K562 (cell line): ENCODE results near the gene CYP2A6. TPM values are rescaled to one million over a fixed set of nuclear protein-coding genes. Genes with fewer than 3 reads are reported as not detected.
A peak's percentile ranks its signal among the peaks of the same experiment; 100 is the strongest.

Experiments
- ATAC-seq: fragments of 200-7000 bp; cut with Tn5 transposase; 3 replicates; pipeline ENCODE4 v1.9.1; 2020; ENCODE audit warnings: moderate library complexity
- BruUV-seq: library from RNA; stranded (reverse); fragments of 400-500 nt; replicated peaks from 2 replicates; lab custom pipeline; 2021; lab: Mats Ljungman, UMichigan
- CTCF ChIA-PET: fragments of 300-600 bp; formaldehyde crosslinking; extraction: SDS; loops from one replicate; lab custom pipeline; 2021; ENCODE audit warnings: low intra/inter-chr PET ratio; lab: Yijun Ruan, JAX
- POLR2A ChIA-PET: fragments of 300-600, 350-650 bp; sonication (Branson Sonifier 250); formaldehyde crosslinking; extraction: SDS; loops from one replicate; lab custom pipeline; 2021; ENCODE audit warnings: antibody characterized with exemption, inconsistent platforms; lab: Yijun Ruan, JAX
- DNase-seq, 4 experiments: peaks; one replicate each; pipeline versions ENCODE4 v3.0.0 to v3.0.0-alpha.2; 2011 to 2018; ENCODE audit warnings: low spot score in 3 of 4, mixed read lengths in 3 of 4; ENCODE audit errors: extremely low read depth in 1 of 4
- FAIRE-seq: peaks from 2 replicates; lab custom pipeline; 2011; peaks lifted over from hg19 to GRCh38; lab: Jason Lieb, UNC
- H2AFZ ChIP-seq: 2 replicates; pipeline ENCODE4 v1.6.0; 2011; ENCODE audit warnings: low read depth, low read length, control low read depth, inconsistent platforms
- H3K27ac ChIP-seq: fragments of 200-600 bp; 3 replicates; pipeline ENCODE4 v1.8.0; 2011; ENCODE audit warnings: low read depth, mild to moderate bottlenecking, control low read depth, inconsistent platforms, low read length, moderate library complexity, mixed read lengths; ENCODE audit errors: extremely low read depth
- H3K27me3 ChIP-seq, 2 experiments: fragments of 300-600 bp in 1 of 2; 2 replicates in 1 of 2; 3 replicates in 1 of 2; pipeline versions ENCODE4 v1.6.0 to v1.8.0; 2011; ENCODE audit warnings: inconsistent platforms in 2 of 2, low read length in 2 of 2, mild to moderate bottlenecking in 1 of 2, mixed read lengths in 1 of 2, moderate library complexity in 1 of 2; ENCODE audit not compliant: control insufficient read depth in 2 of 2, insufficient read depth in 2 of 2
- H3K36me3 ChIP-seq: fragments of 300-600 bp; 3 replicates; pipeline ENCODE4 v1.8.0; 2011; ENCODE audit warnings: mild to moderate bottlenecking, low read length, inconsistent platforms; ENCODE audit not compliant: control insufficient read depth, insufficient read depth
- H3K4me1 ChIP-seq, 2 experiments: fragments of 200-600 bp in 1 of 2; replicated peaks in 1 of 2; 2 replicates in 1 of 2; 3 replicates in 1 of 2; pipeline versions ENCODE4 v1.5.1 to v1.8.0; 2011; ENCODE audit warnings: inconsistent platforms in 2 of 2, low read length in 2 of 2, mild to moderate bottlenecking in 1 of 2, mixed read lengths in 1 of 2, moderate library complexity in 1 of 2; ENCODE audit not compliant: control insufficient read depth in 2 of 2, insufficient read depth in 2 of 2
- H3K4me2 ChIP-seq: 2 replicates; pipeline ENCODE4 v1.6.1; 2011; ENCODE audit warnings: low read length, control low read depth, inconsistent platforms, mixed read lengths; ENCODE audit not compliant: insufficient read depth
- H3K4me3 ChIP-seq: fragments of 200-600 bp; sonication (generic), shearing (Covaris generic); 2 replicates; pipeline ENCODE4 v1.5.1; 2016; ENCODE audit warnings: control low read depth, inconsistent platforms
- H3K79me2 ChIP-seq: fragments of 200-600 bp; 3 replicates; pipeline ENCODE4 v1.8.0; 2011; ENCODE audit warnings: low read length, inconsistent platforms; ENCODE audit not compliant: control insufficient read depth, insufficient read depth
- H3K9ac ChIP-seq, 2 experiments: 2 replicates each; pipeline versions ENCODE4 v1.6.0 to v1.6.1; 2011; ENCODE audit warnings: low read depth in 2 of 2, low read length in 2 of 2, control low read depth in 1 of 2, inconsistent platforms in 1 of 2, mild to moderate bottlenecking in 1 of 2, mixed read lengths in 1 of 2; ENCODE audit not compliant: insufficient read depth in 1 of 2
- H3K9me1 ChIP-seq: one replicate; pipeline ENCODE4 v1.6.0; 2011; ENCODE audit warnings: inconsistent platforms, mild to moderate bottlenecking, low read length, moderate library complexity; ENCODE audit not compliant: control insufficient read depth, insufficient read depth
- H3K9me3 ChIP-seq: replicated peaks from 2 replicates; pipeline ENCODE4 v1.5.1; 2011; ENCODE audit warnings: low read depth, low read length, inconsistent platforms; ENCODE audit not compliant: control insufficient read depth, insufficient read depth
- H4K20me1 ChIP-seq: replicated peaks from 2 replicates; pipeline ENCODE4 v1.6.1; 2011; ENCODE audit warnings: low read length, inconsistent platforms, mixed read lengths; ENCODE audit not compliant: control insufficient read depth, insufficient read depth
- CBFB ChIP-seq: sonication (generic); formaldehyde crosslinking; IDR thresholded peaks from 2 replicates; pipeline ENCODE4 v1.4.0; 2020; ENCODE audit warnings: mild to moderate bottlenecking, missing genetic modification reagents
- CBX3 ChIP-seq, 2 experiments: IDR thresholded peaks; 1 replicate in 1 of 2; 2 replicates in 1 of 2; pipeline ENCODE4 v1.6.1; 2012; ENCODE audit warnings: inconsistent platforms in 2 of 2, low read length in 2 of 2, borderline replicate concordance in 1 of 2, control low read depth in 1 of 2
- FOXM1 ChIP-seq, 2 experiments: fragments of 450-650 bp in 1 of 2; sonication (generic) in 1 of 2; formaldehyde crosslinking in 1 of 2; IDR thresholded peaks; 2 replicates each; pipeline versions ENCODE4 v1.6.1 to v1.9.0; 2017 to 2022; ENCODE audit warnings: low read depth in 2 of 2, mild to moderate bottlenecking in 2 of 2, missing genetic modification reagents in 1 of 2, moderate library complexity in 1 of 2
- TCF3 ChIP-seq: sonication (generic); formaldehyde crosslinking; IDR thresholded peaks from 2 replicates; pipeline ENCODE4 v1.4.0; 2020; ENCODE audit warnings: mild to moderate bottlenecking, missing genetic modification reagents
- WGBS: fragments of 100-300 bp; shearing (Covaris generic); methylation state at CpG from one replicate; pipeline ENCODE4 v1.1.6; 2016; ENCODE audit warnings: low coverage, mixed read lengths; ENCODE audit not compliant: insufficient coverage; ENCODE audit errors: missing lambda C conversion rate; 5-methylcytosine and 5-hydroxymethylcytosine counted together
- in situ Hi-C: fragments of 300-500 bp; cut with MboI; formaldehyde crosslinking; loops from 4 replicates; pipeline ENCODE4 v1.15.0; 2018; ENCODE audit warnings: inconsistent platforms, mixed read lengths
- intact Hi-C: fragments of 100-400 bp; cut with micrococcal nuclease; formaldehyde crosslinking; loops from 2 replicates; pipeline ENCODE4 v1.14.2; 2022
- polyA plus RNA-seq, 8 experiments: library from polyadenylated mRNA; depleted of rRNA in 4 of 8; stranded (reverse) in 5 of 8; unstranded in 3 of 8; fragments of >200 nt; fragmentation: Nextera tagmentation in 2 of 8; fragmentation: Illumina TruSeq in 1 of 8; extraction: Ambion mirVana in 2 of 8; extraction: Trizol in 1 of 8; gene quantifications; 2 replicates each; pipeline versions ENCODE4 v1.2.1 to v1.2.3, GENCODE V29; 2011 to 2014; ENCODE audit warnings: inconsistent platforms in 1 of 8, missing spikeins in 1 of 8
- total RNA-seq, 7 experiments: library from RNA; depleted of rRNA in 6 of 7; stranded (reverse); fragments of >200 nt in 6 of 7; fragmentation: Illumina TruSeq in 2 of 7; extraction: Trizol in 2 of 7; gene quantifications; 2 replicates each; pipeline versions ENCODE4 v1.2.1 to v1.2.3, GENCODE V29; 2011 to 2021; ENCODE audit warnings: low replicate concordance in 1 of 7
- TF ChIP-seq, protein P1 (sequence below): sonication (generic); formaldehyde crosslinking; IDR thresholded peaks from 2 replicates; pipeline ENCODE4 v1.8.0; 2022; ENCODE audit warnings: missing genetic modification reagents, mild to moderate bottlenecking, borderline replicate concordance

Gene CYP2A6
- total and polyA plus RNA-seq, 9 of the 15 experiments (the other 6 are each of a cell fraction or from before 2014, with no cell fraction given), result 0.31 TPM; not detected in 8

DNA sequence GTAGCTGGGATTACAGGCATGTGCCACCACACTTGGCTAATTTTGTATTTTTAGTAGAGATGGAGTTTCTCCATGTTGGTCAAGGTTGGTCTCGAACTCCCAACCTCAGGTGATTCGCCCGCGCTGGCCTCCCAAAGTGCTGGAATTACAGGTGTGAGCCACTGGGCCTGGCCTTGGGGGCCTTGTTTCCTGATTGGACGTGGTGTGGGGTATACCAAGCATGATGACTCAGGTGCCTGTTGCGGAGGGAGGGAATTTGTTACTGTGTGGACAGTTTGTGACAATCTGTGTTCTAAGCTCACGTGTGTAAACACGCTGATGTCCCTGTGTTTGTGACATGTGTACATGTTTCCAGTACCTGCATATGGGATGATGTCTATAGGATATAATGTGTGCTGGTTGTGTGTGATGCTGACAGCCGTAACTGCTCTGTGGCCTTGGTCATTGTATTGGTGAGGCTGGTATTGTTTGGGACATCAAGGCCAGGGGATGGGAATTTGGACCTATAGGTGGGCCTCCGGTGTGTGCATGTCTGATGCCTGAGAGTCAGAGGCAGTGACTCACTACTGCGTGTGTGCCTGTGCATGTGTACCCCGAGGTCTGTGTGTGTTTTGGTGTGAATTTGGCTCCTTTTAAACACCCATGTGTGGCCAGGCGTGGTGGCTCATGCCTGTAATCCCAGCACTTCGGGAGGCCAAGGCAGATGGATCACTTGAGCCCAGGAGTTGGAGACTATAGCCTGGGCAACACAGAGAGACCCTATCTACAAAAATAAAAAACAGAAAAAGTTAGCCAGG, 52.9 kb downstream of the CYP2A6 start:
- H3K4me3 ChIP-seq, result no peak overlapping the region
- FAIRE-seq, result peak; percentile 15
- H4K20me1 ChIP-seq, result peaks cover 11% of the 10 kb centered on the region; the same call in 1 of the 2 replicates
- ATAC-seq, result no peak
- 89% methylated on average over 13 of the region's 14 CpGs for WGBS
- peak overlapping the region; percentile 76; the same call in 1 of the 2 replicates for H3K4me2 ChIP-seq
- peaks cover under 1% of the 10 kb centered on the region for H3K9me1 ChIP-seq
- in situ Hi-C loops, result no loop called here
- POLR2A ChIA-PET, result interaction anchor here (1.0 to 1.9 kb wide), 4 partner anchors 10 to 466 kb away, joined by 3 to 15 read pairs (median 12); partner anchors contain the start of genes ACTMAP and RAB4B
- no peaks in the 10 kb centered on the region for H3K9me3 ChIP-seq
- CTCF ChIA-PET, result no interaction called here
- no TSS peak for BruUV-seq
- H3K4me1 ChIP-seq, result peaks cover 33 to 41% of the 10 kb centered on the region in 2 experiments
- no peaks in the 10 kb centered on the region for H3K27me3 ChIP-seq
- H3K36me3 ChIP-seq, result peaks cover 22% of the 10 kb centered on the region; the same call in 2 of the 3 replicates
- H3K27ac ChIP-seq, result peak overlapping the region; percentile 78
- peaks cover 31% of the 10 kb centered on the region for H3K79me2 ChIP-seq
- TF ChIP-seq CBX3 (IDR thresholded peaks at IDR 0.05; ENCODE audit: borderline replicate concordance in 1 of 2, low read length in 2 of 2), result no peak
- TF ChIP-seq, protein P1, sequence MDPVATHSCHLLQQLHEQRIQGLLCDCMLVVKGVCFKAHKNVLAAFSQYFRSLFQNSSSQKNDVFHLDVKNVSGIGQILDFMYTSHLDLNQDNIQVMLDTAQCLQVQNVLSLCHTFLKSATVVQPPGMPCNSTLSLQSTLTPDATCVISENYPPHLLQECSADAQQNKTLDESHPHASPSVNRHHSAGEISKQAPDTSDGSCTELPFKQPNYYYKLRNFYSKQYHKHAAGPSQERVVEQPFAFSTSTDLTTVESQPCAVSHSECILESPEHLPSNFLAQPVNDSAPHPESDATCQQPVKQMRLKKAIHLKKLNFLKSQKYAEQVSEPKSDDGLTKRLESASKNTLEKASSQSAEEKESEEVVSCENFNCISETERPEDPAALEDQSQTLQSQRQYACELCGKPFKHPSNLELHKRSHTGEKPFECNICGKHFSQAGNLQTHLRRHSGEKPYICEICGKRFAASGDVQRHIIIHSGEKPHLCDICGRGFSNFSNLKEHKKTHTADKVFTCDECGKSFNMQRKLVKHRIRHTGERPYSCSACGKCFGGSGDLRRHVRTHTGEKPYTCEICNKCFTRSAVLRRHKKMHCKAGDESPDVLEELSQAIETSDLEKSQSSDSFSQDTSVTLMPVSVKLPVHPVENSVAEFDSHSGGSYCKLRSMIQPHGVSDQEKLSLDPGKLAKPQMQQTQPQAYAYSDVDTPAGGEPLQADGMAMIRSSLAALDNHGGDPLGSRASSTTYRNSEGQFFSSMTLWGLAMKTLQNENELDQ, result no peak
- TF ChIP-seq TCF3 (CRISPR knock-in tag), result no peak
- TF ChIP-seq FOXM1 (IDR thresholded peaks at IDR 0.05; ENCODE audit: low read depth), result no peak
- TF ChIP-seq FOXM1 (CRISPR knock-in tag; IDR thresholded peaks at IDR 0.05; ENCODE audit: low read depth), result no peak
- peak; percentile 42; the same call in 1 of the 2 replicates for TF ChIP-seq CBFB (CRISPR knock-in tag)
- no peak for DNase-seq
- intact Hi-C loops, result no loop called here
- H2AFZ ChIP-seq, result peak overlapping the region; percentile 88
- peak overlapping the region; percentile 68 to 89; a peak in 3 of 4 replicates for H3K9ac ChIP-seq

Other genes starting within 250 kb of the CYP2A6 start
Only the 7 nearest of the 12 such genes appear.
- gene ITPKC, start 133.3 kb downstream of the CYP2A6 start, total RNA-seq (2014; rRNA removed), result 7.4 and 8.7 TPM in 2 replicates
- gene ITPKC, start 133.3 kb downstream of the CYP2A6 start, total RNA-seq (2014; rRNA removed; fragmentation: Illumina TruSeq; extraction: Trizol), result 3.4 and 4.0 TPM in 2 replicates
- 4.7 and 5.1 TPM in 2 replicates for gene ITPKC, start 133.3 kb downstream of the CYP2A6 start, total RNA-seq (2015; rRNA removed; fragmentation: Illumina TruSeq; extraction: Trizol)
- 9.0 and 9.3 TPM in 2 replicates for gene ITPKC, start 133.3 kb downstream of the CYP2A6 start, total RNA-seq (2021)
- gene ITPKC, start 133.3 kb downstream of the CYP2A6 start, polyA plus RNA-seq (2011; rRNA removed), result 6.0 and 6.1 TPM in 2 replicates
- 5.8 and 6.6 TPM in 2 replicates for gene ITPKC, start 133.3 kb downstream of the CYP2A6 start, polyA plus RNA-seq (2014; fragmentation: Illumina TruSeq; extraction: Trizol)
- under 1 TPM; 0.08 to 0.22 TPM for gene ITPKC, start 133.3 kb downstream of the CYP2A6 start, polyA plus RNA-seq (2014; fragmentation: Nextera tagmentation; extraction: Ambion mirVana)
- gene ITPKC, start 133.3 kb downstream of the CYP2A6 start, polyA plus RNA-seq (2014; rRNA removed), result 6.4 and 8.9 TPM in 2 replicates
- 2.3 and 3.3 TPM in 2 replicates for gene ACTMAP, start 100.0 kb downstream of the CYP2A6 start, total RNA-seq (2014; rRNA removed)
- gene ACTMAP, start 100.0 kb downstream of the CYP2A6 start, total RNA-seq (2014; rRNA removed; fragmentation: Illumina TruSeq; extraction: Trizol), result 1.7 and 2.0 TPM in 2 replicates
- 1.7 and 2.9 TPM in 2 replicates for gene ACTMAP, start 100.0 kb downstream of the CYP2A6 start, total RNA-seq (2015; rRNA removed; fragmentation: Illumina TruSeq; extraction: Trizol)
- 14.4 and 16.6 TPM in 2 replicates for gene ACTMAP, start 100.0 kb downstream of the CYP2A6 start, total RNA-seq (2021)
- 4.9 and 12.9 TPM in 2 replicates for gene ACTMAP, start 100.0 kb downstream of the CYP2A6 start, polyA plus RNA-seq (2011; rRNA removed)
- gene ACTMAP, start 100.0 kb downstream of the CYP2A6 start, polyA plus RNA-seq (2014; fragmentation: Illumina TruSeq; extraction: Trizol), result 12.8 and 13.1 TPM in 2 replicates
- 1 to 10 TPM; 4.8 to 5.1 TPM for gene ACTMAP, start 100.0 kb downstream of the CYP2A6 start, polyA plus RNA-seq (2014; fragmentation: Nextera tagmentation; extraction: Ambion mirVana)
- gene ACTMAP, start 100.0 kb downstream of the CYP2A6 start, polyA plus RNA-seq (2014; rRNA removed), result 7.5 and 8.5 TPM in 2 replicates
- 311 and 436 TPM in 2 replicates for gene SNRPA, start 99.2 kb downstream of the CYP2A6 start, total RNA-seq (2014; rRNA removed)
- gene SNRPA, start 99.2 kb downstream of the CYP2A6 start, total RNA-seq (2014; rRNA removed; fragmentation: Illumina TruSeq; extraction: Trizol), result 83.8 and 106 TPM in 2 replicates
- gene SNRPA, start 99.2 kb downstream of the CYP2A6 start, total RNA-seq (2015; rRNA removed; fragmentation: Illumina TruSeq; extraction: Trizol), result 130 and 150 TPM in 2 replicates
- 185 and 193 TPM in 2 replicates for gene SNRPA, start 99.2 kb downstream of the CYP2A6 start, total RNA-seq (2021)
- gene SNRPA, start 99.2 kb downstream of the CYP2A6 start, polyA plus RNA-seq (2011; rRNA removed), result 230 and 371 TPM in 2 replicates
- gene SNRPA, start 99.2 kb downstream of the CYP2A6 start, polyA plus RNA-seq (2014; fragmentation: Illumina TruSeq; extraction: Trizol), result 205 and 262 TPM in 2 replicates
- 10 to 100 TPM; 16.3 to 24.7 TPM for gene SNRPA, start 99.2 kb downstream of the CYP2A6 start, polyA plus RNA-seq (2014; fragmentation: Nextera tagmentation; extraction: Ambion mirVana)
- gene SNRPA, start 99.2 kb downstream of the CYP2A6 start, polyA plus RNA-seq (2014; rRNA removed), result 210 and 224 TPM in 2 replicates
- gene MIA, start 74.9 kb downstream of the CYP2A6 start, total RNA-seq (2014; rRNA removed), result not detected in 2 replicates
- not detected in 2 replicates for gene MIA, start 74.9 kb downstream of the CYP2A6 start, total RNA-seq (2014; rRNA removed; fragmentation: Illumina TruSeq; extraction: Trizol)
- gene MIA, start 74.9 kb downstream of the CYP2A6 start, total RNA-seq (2015; rRNA removed; fragmentation: Illumina TruSeq; extraction: Trizol), result not detected in 2 replicates
- gene MIA, start 74.9 kb downstream of the CYP2A6 start, total RNA-seq (2021), result not detected in 2 replicates
- gene MIA, start 74.9 kb downstream of the CYP2A6 start, polyA plus RNA-seq (2011; rRNA removed), result not detected in 2 replicates
- gene MIA, start 74.9 kb downstream of the CYP2A6 start, polyA plus RNA-seq (2014; fragmentation: Illumina TruSeq; extraction: Trizol), result not detected in 2 replicates
- gene MIA, start 74.9 kb downstream of the CYP2A6 start, polyA plus RNA-seq (2014; fragmentation: Nextera tagmentation; extraction: Ambion mirVana), result not detected
- 0.21 and 1.1 TPM in 2 replicates for gene MIA, start 74.9 kb downstream of the CYP2A6 start, polyA plus RNA-seq (2014; rRNA removed)
- gene RAB4B, start 72.2 kb downstream of the CYP2A6 start, total RNA-seq (2014; rRNA removed), result 11.9 and 14.8 TPM in 2 replicates
- 1.9 and 4.2 TPM in 2 replicates for gene RAB4B, start 72.2 kb downstream of the CYP2A6 start, total RNA-seq (2014; rRNA removed; fragmentation: Illumina TruSeq; extraction: Trizol)
- gene RAB4B, start 72.2 kb downstream of the CYP2A6 start, total RNA-seq (2015; rRNA removed; fragmentation: Illumina TruSeq; extraction: Trizol), result 7.7 and 9.2 TPM in 2 replicates
- gene RAB4B, start 72.2 kb downstream of the CYP2A6 start, total RNA-seq (2021), result 15.4 and 15.6 TPM in 2 replicates
- 11.7 and 14.6 TPM in 2 replicates for gene RAB4B, start 72.2 kb downstream of the CYP2A6 start, polyA plus RNA-seq (2011; rRNA removed)
- gene RAB4B, start 72.2 kb downstream of the CYP2A6 start, polyA plus RNA-seq (2014; fragmentation: Illumina TruSeq; extraction: Trizol), result 9.0 and 14.6 TPM in 2 replicates
- under 1 TPM; 0.28 to 0.92 TPM for gene RAB4B, start 72.2 kb downstream of the CYP2A6 start, polyA plus RNA-seq (2014; fragmentation: Nextera tagmentation; extraction: Ambion mirVana)
- 20.4 and 20.9 TPM in 2 replicates for gene RAB4B, start 72.2 kb downstream of the CYP2A6 start, polyA plus RNA-seq (2014; rRNA removed)
- 104 and 120 TPM in 2 replicates for gene EGLN2, start 51.3 kb downstream of the CYP2A6 start, total RNA-seq (2014; rRNA removed)
- gene EGLN2, start 51.3 kb downstream of the CYP2A6 start, total RNA-seq (2014; rRNA removed; fragmentation: Illumina TruSeq; extraction: Trizol), result 51.2 and 71.0 TPM in 2 replicates
- 92.0 and 92.9 TPM in 2 replicates for gene EGLN2, start 51.3 kb downstream of the CYP2A6 start, total RNA-seq (2015; rRNA removed; fragmentation: Illumina TruSeq; extraction: Trizol)
- 111 and 114 TPM in 2 replicates for gene EGLN2, start 51.3 kb downstream of the CYP2A6 start, total RNA-seq (2021)
- gene EGLN2, start 51.3 kb downstream of the CYP2A6 start, polyA plus RNA-seq (2011; rRNA removed), result 41.1 and 52.0 TPM in 2 replicates
- 65.7 and 78.9 TPM in 2 replicates for gene EGLN2, start 51.3 kb downstream of the CYP2A6 start, polyA plus RNA-seq (2014; fragmentation: Illumina TruSeq; extraction: Trizol)
- 10 to 100 TPM in 1 of 2 experiments, 1 to 10 TPM in 1; 9.6 to 19.1 TPM for gene EGLN2, start 51.3 kb downstream of the CYP2A6 start, polyA plus RNA-seq (2014; fragmentation: Nextera tagmentation; extraction: Ambion mirVana)
- 81.3 and 92.5 TPM in 2 replicates for gene EGLN2, start 51.3 kb downstream of the CYP2A6 start, polyA plus RNA-seq (2014; rRNA removed)
- not detected in 2 replicates for gene CYP2A7, start 31.8 kb upstream of the CYP2A6 start, total RNA-seq (2014; rRNA removed)
- not detected in 2 replicates for gene CYP2A7, start 31.8 kb upstream of the CYP2A6 start, total RNA-seq (2014; rRNA removed; fragmentation: Illumina TruSeq; extraction: Trizol)
- gene CYP2A7, start 31.8 kb upstream of the CYP2A6 start, total RNA-seq (2015; rRNA removed; fragmentation: Illumina TruSeq; extraction: Trizol), result not detected in 2 replicates
- gene CYP2A7, start 31.8 kb upstream of the CYP2A6 start, total RNA-seq (2021), result 0.22 TPM in 1 of 2 replicates, not detected in the other
- not detected in 2 replicates for gene CYP2A7, start 31.8 kb upstream of the CYP2A6 start, polyA plus RNA-seq (2011; rRNA removed)
- gene CYP2A7, start 31.8 kb upstream of the CYP2A6 start, polyA plus RNA-seq (2014; fragmentation: Illumina TruSeq; extraction: Trizol), result not detected in 2 replicates
- not detected for gene CYP2A7, start 31.8 kb upstream of the CYP2A6 start, polyA plus RNA-seq (2014; fragmentation: Nextera tagmentation; extraction: Ambion mirVana)
- gene CYP2A7, start 31.8 kb upstream of the CYP2A6 start, polyA plus RNA-seq (2014; rRNA removed), result not detected in 2 replicates